Ascending aorta (tissue), 2 donors: ENCODE measurements around the gene PHLPP1. TPM values are rescaled to one million over a fixed set of nuclear protein-coding genes. Genes with fewer than 3 reads are reported as not detected.
"Not testable (repeated sequence)": the region's sequence is repeated elsewhere in the genome, so short reads cannot be mapped to it uniquely, and the experiment has no call there.

ENCODE experiments used
- DNase-seq, 2 donors: peaks; one replicate each; pipeline ENCODE4 v3.0.0-alpha.2; 2019; ENCODE audit warnings: low spot score in 2 of 2
- H3K27ac ChIP-seq, 2 donors: fragments of 200-600 bp; sonication (generic); one replicate each; pipeline ENCODE4 v1.5.1; 2016 to 2017; ENCODE audit warnings: mild to moderate bottlenecking in 1 of 2
- H3K27me3 ChIP-seq: fragments of 200-600 bp; sonication (generic); one replicate; pipeline ENCODE4 v1.5.1; 2017
- H3K36me3 ChIP-seq, 2 donors: fragments of 200-600 bp; sonication (generic); one replicate each; pipeline ENCODE4 v1.5.1; 2016
- H3K4me1 ChIP-seq, 2 donors: fragments of 200-600 bp; sonication (generic); one replicate each; pipeline ENCODE4 v1.5.1; 2016 to 2017; ENCODE audit warnings: mild to moderate bottlenecking in 1 of 2
- H3K4me3 ChIP-seq, 2 donors: fragments of 200-600 bp; sonication (generic); one replicate each; pipeline ENCODE4 v1.5.1; 2016 to 2017; ENCODE audit warnings: mild to moderate bottlenecking in 1 of 2
- H3K9me3 ChIP-seq, 2 donors: fragments of 200-600 bp; sonication (generic); one replicate each; pipeline ENCODE4 v1.5.1; 2016
- CTCF ChIP-seq, 3 experiments: fragments of 200-600 bp in 2 of 3; fragments of 450-650 bp in 1 of 3; sonication (generic) in 2 of 3; IDR thresholded peaks; one replicate each; pipeline ENCODE4 v1.5.1; 2016 to 2019; ENCODE audit warnings: antibody characterized with exemption in 3 of 3, mild to moderate bottlenecking in 1 of 3, moderate library complexity in 1 of 3
- intact Hi-C: fragments of 100-400 bp; cut with DNase I; formaldehyde crosslinking; loops from one replicate; pipeline ENCODE4 v1.15.1; 2023
- total RNA-seq: library from RNA; depleted of rRNA; stranded (reverse); fragments of >200 nt; gene quantifications from one replicate; pipeline ENCODE4 v1.1.0, GENCODE V29; 2016

Gene PHLPP1
- total RNA-seq, 1 donor from 2014 or later: 9.8 TPM

DNA sequence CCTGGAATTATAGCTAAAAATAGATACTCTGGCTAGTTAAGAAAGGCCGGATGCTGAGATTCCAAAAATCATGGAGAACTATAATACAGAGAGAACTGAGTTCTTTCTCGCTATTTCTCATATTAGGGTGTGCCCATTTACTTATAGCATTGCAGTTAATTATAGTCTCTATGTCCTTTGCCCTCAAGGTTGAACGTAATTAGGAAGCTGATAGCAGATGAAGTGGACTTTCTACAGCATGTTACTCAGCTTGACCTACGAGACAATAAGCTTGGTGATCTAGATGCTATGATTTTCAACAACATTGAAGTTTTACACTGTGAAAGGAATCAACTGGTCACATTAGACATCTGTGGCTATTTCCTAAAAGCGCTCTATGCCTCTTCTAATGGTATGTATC, 187.4 kb downstream of the PHLPP1 start:
- Histone ChIP-seq H3K27me3 (no peaks in the 10 kb centered on the region), H3K9me3 (no peaks in the 10 kb centered on the region), H3K4me1 (no peaks in the 10 kb centered on the region), H3K4me3 (no peak overlapping the region), H3K27ac (no peak overlapping the region), H3K36me3 (peaks cover 5 to 20% of the 10 kb centered on the region in 2 donors)
- no peak for DNase-seq
- intact Hi-C loops: no loop called here
- TF ChIP-seq CTCF (IDR thresholded peaks at IDR 0.05): no peak

- Histone ChIP-seq H3K4me3 (no peak overlapping the region), H3K4me1 (no peaks in the 10 kb centered on the region), H3K9me3 (no peaks in the 10 kb centered on the region), H3K27me3 (no peaks in the 10 kb centered on the region), H3K27ac (no peak overlapping the region), H3K36me3 (peaks cover 5 to 20% of the 10 kb centered on the region in 2 donors)
- no peak for TF ChIP-seq CTCF (IDR thresholded peaks at IDR 0.05)
- intact Hi-C loops: no loop called here
- no peak for DNase-seq
Observed at GRCh38 chr18:62904396-62905285, 189.3 kb downstream of the PHLPP1 start.

DNA sequence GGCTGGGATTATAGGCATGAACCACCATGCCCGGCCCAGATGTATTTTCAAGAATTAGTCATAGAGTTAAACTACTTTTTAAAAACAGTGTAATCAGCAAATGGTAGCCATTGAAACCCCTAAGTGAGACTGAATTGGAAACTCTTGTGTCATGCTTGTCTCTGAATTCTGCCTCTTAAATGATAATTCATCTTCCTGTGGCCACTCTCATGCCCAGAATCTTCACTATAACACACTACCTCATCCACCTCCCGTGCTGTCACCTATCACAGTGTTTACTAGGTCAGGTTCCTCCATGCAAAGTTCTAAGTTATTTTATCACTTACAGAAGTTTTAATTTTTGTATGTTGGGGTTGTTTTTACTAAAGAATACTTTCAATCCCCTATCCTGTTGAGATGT, 197.5 kb downstream of the PHLPP1 start:
- H3K27me3 ChIP-seq: no peaks in the 10 kb centered on the region
- no peak overlapping the region for H3K27ac ChIP-seq
- DNase-seq: no peak
- H3K4me1 ChIP-seq: no peaks in the 10 kb centered on the region
- intact Hi-C loops: no loop called here
- TF ChIP-seq CTCF (IDR thresholded peaks at IDR 0.05): no peak
- H3K4me3 ChIP-seq: no peak overlapping the region
- H3K36me3 ChIP-seq: no peaks in the 10 kb centered on the region
- H3K9me3 ChIP-seq: no peaks in the 10 kb centered on the region

- H3K27me3 ChIP-seq, DNase-seq, H3K4me3 ChIP-seq, H3K27ac ChIP-seq, H3K36me3 ChIP-seq, intact Hi-C loops, H3K4me1 ChIP-seq, H3K9me3 ChIP-seq: not testable (repeated sequence)
Observed at GRCh38 chr18:62913824-62914223, 198.5 kb downstream of the PHLPP1 start.

DNA sequence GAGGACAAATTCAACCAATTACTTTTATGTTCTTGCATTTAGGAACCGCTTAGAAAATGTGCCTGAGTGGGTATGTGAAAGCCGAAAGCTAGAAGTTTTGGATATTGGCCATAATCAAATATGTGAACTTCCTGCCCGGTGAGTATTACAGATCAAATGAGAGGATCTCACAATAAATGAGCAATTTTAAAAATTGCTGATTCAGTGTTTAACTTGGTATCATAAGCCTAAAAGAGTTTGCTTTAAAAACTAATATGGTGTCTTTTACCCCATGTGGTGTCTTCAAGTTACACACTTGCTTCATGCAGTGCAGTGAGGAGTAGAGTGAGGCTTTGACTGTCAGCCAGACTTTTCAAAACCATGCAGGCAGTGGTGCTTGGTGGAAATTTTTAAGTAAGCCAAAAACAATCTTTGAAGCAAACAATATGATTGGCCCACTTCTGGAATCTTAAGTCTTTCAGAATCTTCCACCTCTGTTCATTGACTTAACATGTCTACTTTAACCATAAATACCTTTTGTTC, 199.6 kb downstream of the PHLPP1 start:
- no peak for TF ChIP-seq CTCF (IDR thresholded peaks at IDR 0.05)
- Histone ChIP-seq H3K4me1 (no peaks in the 10 kb centered on the region), H3K27me3 (no peaks in the 10 kb centered on the region), H3K9me3 (no peaks in the 10 kb centered on the region), H3K36me3 (no peaks in the 10 kb centered on the region), H3K4me3 (no peak overlapping the region), H3K27ac (no peak overlapping the region)
- intact Hi-C loops: no loop called here
- DNase-seq: no peak

GRCh38 chr18:62918361-62918760, 203.0 kb downstream of the PHLPP1 start:
- Histone ChIP-seq H3K27me3 (no peaks in the 10 kb centered on the region), H3K9me3 (no peaks in the 10 kb centered on the region), H3K27ac (no peak overlapping the region), H3K4me1 (no peaks in the 10 kb centered on the region), H3K4me3 (no peak overlapping the region), H3K36me3 (no peaks in the 10 kb centered on the region)
- TF ChIP-seq CTCF (IDR thresholded peaks at IDR 0.05): no peak
- intact Hi-C loops: no loop called here
- DNase-seq: no peak
